ENCODE results near the gene DLGAP3. TPM values are rescaled to one million over a fixed set of nuclear protein-coding genes. Genes with fewer than 3 reads are reported as not detected.

The DLGAP3 gene
- total and polyA plus RNA-seq, 2 of the 13 experiments (the other 11 are each of a cell fraction or from before 2014, with no cell fraction given), result 0.03 to 0.04 TPM

- TF ChIP-seq ZNF407 (CRISPR knock-in tag; IDR thresholded peaks at IDR 0.05; ENCODE audit: not compliant biosample characterization) (no peak), IRX3 (CRISPR knock-in tag; IDR thresholded peaks at IDR 0.05; ENCODE audit: borderline replicate concordance, low read depth) (no peak), ZNF570 (CRISPR knock-in tag; IDR thresholded peaks at IDR 0.05; ENCODE audit: borderline replicate concordance) (no peak), ZFP1 (CRISPR knock-in tag; IDR thresholded peaks at IDR 0.05) (no peak), PRPF4 (IDR thresholded peaks at IDR 0.05; ENCODE audit: low read depth, low read length, poor library complexity, severe bottlenecking) (no peak), ZC3H13 (CRISPR knock-in tag; IDR thresholded peaks at IDR 0.05) (no peak), MXI1 (IDR thresholded peaks at IDR 0.05; ENCODE audit: borderline replicate concordance, low read depth, low read length) (peak; percentile 48; the same call in 1 of the 3 replicates), POLR2AphosphoS2 (IDR thresholded peaks at IDR 0.05; ENCODE audit: low read depth, low read length) (no peak), PRMT3 (CRISPR knock-in tag; IDR thresholded peaks at IDR 0.05; ENCODE audit: borderline replicate concordance, low read depth) (no peak), NR1H2 (CRISPR knock-in tag; IDR thresholded peaks at IDR 0.05; ENCODE audit: borderline replicate concordance, low read depth) (no peak), AHDC1 (CRISPR knock-in tag; IDR thresholded peaks at IDR 0.05; ENCODE audit: borderline replicate concordance) (no peak; the same call in 1 of the 2 replicates), ZMYM4 (CRISPR knock-in tag; IDR thresholded peaks at IDR 0.05) (peak; percentile 79), ZNF782 (CRISPR knock-in tag; IDR thresholded peaks at IDR 0.05; ENCODE audit: borderline replicate concordance) (no peak; the same call in 1 of the 2 replicates)
Measured at GRCh38 chr1:34825455-34826091, 103.9 kb downstream of the DLGAP3 start (continued).

Data from HepG2 (cell line).